Ishikawa (cell line): ENCODE measurements around the gene FLOT2.

Experiments used
- RAD21 ChIP-seq: IDR thresholded peaks from 2 replicates; pipeline ENCODE4 v1.6.1; 2012; ENCODE audit warnings: low read depth
- TAF1 ChIP-seq: IDR thresholded peaks from 2 replicates; pipeline ENCODE4 v1.6.1; 2012; ENCODE audit warnings: low read depth, mild to moderate bottlenecking

DNA sequence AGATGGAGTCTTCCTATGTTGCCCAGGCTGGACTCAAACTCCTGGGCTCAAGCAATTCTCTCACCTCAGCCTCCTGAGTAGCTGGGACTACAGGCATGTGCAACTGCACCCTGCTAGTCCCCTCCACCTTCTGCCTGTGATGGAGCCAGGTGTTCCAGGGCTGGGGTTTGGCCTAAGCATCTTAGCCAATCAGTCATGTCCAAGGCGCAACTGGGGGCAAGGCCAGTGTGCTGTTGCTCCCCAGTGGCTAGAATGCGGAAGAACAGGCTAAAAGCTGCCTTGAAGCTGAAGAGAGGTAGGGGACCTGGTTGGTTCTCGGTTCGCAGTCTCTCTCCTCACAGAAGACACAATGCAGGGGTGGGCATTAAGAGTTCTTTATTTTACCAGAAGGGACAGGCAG is 18.6 kb downstream of the FLOT2 start:
- TF ChIP-seq TAF1 (no peak), RAD21 (peak; percentile 92)
